HG03196 (cell line): ENCODE data around the gene NMRK2.
"Not testable (repeated sequence)": the region's sequence is repeated elsewhere in the genome, so short reads cannot be mapped to it uniquely, and the experiment has no call there.

Experiments used
- ATAC-seq: cut with Tn5 transposase; IDR thresholded peaks from one replicate; pipeline ENCODE4 v1.9.1; 2021; ENCODE audit not compliant: unreplicated experiment

Gene NMRK2

GRCh38 chr19:3963458-3964255 lies 30.8 kb downstream of the NMRK2 start:
- ATAC-seq = no peak

GRCh38 chr19:3964256-3965194 lies 31.7 kb downstream of the NMRK2 start:
- ATAC-seq = no peak

GRCh38 chr19:3966051-3967017 lies 33.5 kb downstream of the NMRK2 start:
- no peak for ATAC-seq

- ATAC-seq = not testable (repeated sequence)
Measured at GRCh38 chr19:3967983-3968382, 35.1 kb downstream of the NMRK2 start.

DNA sequence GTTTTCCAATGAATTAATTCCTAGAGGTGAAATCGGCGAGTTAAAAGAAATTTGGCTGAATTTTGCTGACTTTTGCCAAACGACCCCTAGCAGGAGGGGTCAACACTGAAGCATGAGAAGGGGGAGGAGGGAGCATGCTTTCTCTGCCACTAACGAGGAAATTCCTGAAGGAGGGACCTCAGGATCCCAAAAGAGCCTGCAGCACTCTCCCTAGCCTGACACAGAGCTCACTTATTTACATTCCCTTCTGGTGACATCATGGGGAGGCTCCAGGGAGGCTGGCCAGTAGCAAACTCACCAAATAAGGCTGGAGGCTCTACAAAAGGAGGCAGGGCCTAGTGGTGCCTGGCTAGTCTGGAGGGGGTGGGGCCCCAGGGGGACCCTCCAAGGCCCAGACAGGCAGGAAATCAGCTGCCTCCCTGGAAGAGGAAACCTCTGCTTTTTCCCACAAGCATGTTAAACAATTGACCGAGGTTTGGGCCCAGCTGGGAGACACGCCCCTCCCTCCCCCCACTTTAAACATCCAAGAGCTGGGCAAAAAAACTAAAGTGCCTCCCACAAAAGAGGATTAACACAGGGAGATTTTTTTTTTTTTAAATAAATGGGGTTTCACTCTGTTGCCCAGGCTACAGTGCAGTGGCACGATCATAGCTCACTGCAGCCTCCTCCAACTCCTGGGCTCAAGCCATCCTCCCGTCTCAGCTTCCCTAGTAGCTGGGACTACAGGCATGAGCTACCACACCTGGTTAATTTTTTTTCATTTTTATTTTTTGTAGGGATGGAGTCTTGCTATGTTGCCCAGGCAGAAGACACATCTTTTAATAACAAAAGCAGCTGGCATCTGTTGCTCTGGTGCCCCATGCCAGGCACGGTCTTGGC lies 35.9 kb downstream of the NMRK2 start:
- ATAC-seq = no peak

- no peak for ATAC-seq
Measured at GRCh38 chr19:3969435-3970312, 36.8 kb downstream of the NMRK2 start.

DNA sequence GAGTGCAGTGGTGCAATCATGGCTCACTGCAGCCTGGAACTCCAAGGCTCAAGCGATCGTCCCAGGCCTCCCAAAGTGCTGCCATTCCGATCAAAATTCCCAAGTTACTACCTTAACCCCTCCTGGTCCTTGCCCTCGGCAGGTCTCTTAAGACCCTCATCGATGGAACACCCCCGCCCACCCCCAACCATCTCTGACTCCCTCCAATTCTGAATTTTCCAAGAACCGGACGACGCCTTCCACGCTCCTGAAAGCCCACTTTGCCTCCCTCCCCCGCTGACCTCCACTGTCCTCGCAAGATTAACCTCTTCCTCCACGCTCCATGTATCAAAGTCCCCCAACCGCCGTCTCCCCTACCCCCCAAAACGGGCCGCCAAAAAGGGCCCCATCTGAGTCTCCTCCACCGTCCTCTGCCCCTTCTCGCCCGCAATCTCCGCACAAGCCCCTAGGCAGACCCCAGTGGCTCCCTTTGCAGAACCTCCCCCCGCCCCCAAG lies 37.5 kb downstream of the NMRK2 start:
- ATAC-seq = no peak

- ATAC-seq = peak; percentile 80
Measured at GRCh38 chr19:3970808-3971598, 38.1 kb downstream of the NMRK2 start, which contains the start of gene DAPK3. Gene DAPK3, minus strand, starts transcription at chr19:3971099. Its CDS starts 1,364 bp downstream, at chr19:3969735.

- no peak for ATAC-seq
Measured at GRCh38 chr19:3975144-3975543, 42.3 kb downstream of the NMRK2 start.

GRCh38 chr19:3975637-3976087 lies 42.8 kb downstream of the NMRK2 start:
- no peak for ATAC-seq

GRCh38 chr19:3976495-3977241 lies 43.8 kb downstream of the NMRK2 start:
- ATAC-seq = no peak

DNA sequence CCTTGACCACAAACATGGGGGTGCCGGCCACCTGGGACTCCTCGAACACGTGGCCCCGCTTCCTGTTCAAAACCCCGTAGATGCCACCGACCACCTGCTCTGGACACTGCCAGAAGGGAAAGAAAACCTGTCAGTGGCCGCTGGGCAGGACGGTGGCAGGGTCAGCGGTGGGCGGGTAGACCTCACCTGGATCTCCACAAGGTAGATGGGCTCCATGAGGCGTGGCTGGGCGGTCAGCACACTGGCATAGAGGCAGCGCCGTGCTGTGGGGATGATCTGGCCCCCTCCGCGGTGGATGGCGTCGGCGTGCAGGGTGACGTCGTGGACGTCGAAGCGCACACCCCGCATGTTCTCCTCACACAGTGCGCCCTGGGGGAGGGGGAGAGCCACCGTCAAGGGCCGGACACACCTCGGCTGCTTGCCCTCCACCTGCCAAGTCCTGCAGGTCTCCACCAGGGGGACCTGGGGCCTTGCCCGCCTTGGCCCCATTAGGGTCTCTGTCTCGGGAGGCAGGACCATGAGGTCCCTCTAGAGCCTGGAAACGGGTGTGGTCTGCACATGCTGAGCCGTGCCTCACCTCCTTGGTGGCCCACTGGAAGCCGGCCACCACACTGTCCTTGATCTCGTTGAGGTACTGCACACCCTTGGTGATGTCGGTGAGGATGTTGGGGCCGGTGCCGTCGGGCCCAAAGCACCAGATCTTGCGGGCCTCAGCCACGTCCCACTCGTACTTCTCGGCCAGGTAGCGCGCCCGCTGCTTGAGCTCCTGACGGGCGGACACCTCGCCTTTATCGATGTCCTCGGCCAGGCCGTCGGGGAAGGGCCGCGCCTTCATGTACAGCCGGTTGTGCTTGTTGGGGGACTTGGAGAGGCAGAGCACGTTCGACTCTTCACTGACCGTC lies 44.6 kb downstream of the NMRK2 start:
- ATAC-seq = no peak

- ATAC-seq = no peak
Measured at GRCh38 chr19:3978145-3978544, 45.3 kb downstream of the NMRK2 start.

- ATAC-seq = no peak
Measured at GRCh38 chr19:3979289-3979673, 46.4 kb downstream of the NMRK2 start.

DNA sequence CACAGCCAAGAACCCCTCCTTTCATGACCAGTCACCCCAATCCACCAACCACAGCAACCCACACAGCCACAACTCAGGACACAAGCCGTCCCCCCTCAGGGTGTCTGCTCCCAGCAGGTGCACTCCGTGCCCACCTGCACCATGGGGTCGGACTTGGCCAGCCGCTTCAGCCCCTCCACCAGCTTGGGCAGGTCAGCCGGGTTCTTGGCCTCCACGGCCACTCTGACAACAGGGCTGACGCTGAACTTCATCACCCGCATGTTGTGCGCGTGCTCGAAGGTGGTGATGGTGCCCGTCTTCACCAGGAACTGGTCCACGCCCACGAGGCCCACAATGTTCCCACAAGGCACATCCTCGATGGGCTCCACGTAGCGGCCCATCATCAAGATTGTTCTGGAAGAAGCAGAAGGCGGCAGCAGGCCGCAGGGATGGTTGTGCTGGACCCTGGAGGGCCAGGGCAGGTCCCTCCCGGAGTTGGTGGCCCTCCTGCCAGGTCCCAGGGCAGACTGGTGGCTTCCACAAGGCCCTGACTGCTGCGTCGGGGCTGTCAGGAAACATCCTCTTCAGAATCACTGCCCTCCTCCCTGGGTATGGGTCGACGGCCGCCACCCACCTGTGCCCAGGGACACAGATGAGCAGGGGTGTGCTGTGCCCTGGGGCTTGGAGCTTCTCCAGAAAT lies 46.9 kb downstream of the NMRK2 start:
- no peak for ATAC-seq
